Neural progenitor cell (in vitro differentiated cells): ENCODE data around the gene CFAP52. TPM values are rescaled to one million over a fixed set of nuclear protein-coding genes. Genes with fewer than 3 reads are reported as not detected.

Experiments used
- DNase-seq: peaks from one replicate; pipeline ENCODE4 v3.0.0-alpha.2; 2016; ENCODE audit warnings: low spot score
- H2AFZ ChIP-seq: fragments of 200-600 bp; sonication (generic); replicated peaks from 2 replicates; pipeline ENCODE4 v1.6.1; 2016; ENCODE audit warnings: antibody characterized with exemption
- H3F3A ChIP-seq: fragments of 200-600 bp; sonication (generic); 2 replicates; pipeline ENCODE4 v1.6.1; 2016; ENCODE audit warnings: antibody characterized with exemption, low read depth
- H3K27ac ChIP-seq: fragments of 200-600 bp; sonication (generic); 2 replicates; pipeline ENCODE4 v1.5.1; 2016; ENCODE audit warnings: mild to moderate bottlenecking
- H3K27me3 ChIP-seq: fragments of 200-600 bp; sonication (generic); 2 replicates; pipeline ENCODE4 v1.6.1; 2016; ENCODE audit warnings: mild to moderate bottlenecking, moderate library complexity
- H3K36me3 ChIP-seq: fragments of 200-600 bp; sonication (generic); 2 replicates; pipeline ENCODE4 v1.5.1; 2016
- H3K4me1 ChIP-seq: fragments of 200-600 bp; sonication (generic); 2 replicates; pipeline ENCODE4 v1.6.1; 2016; ENCODE audit warnings: mixed run types
- H3K4me2 ChIP-seq: fragments of 200-600 bp; sonication (generic); 2 replicates; pipeline ENCODE4 v1.6.1; 2016
- H3K4me3 ChIP-seq: fragments of 200-600 bp; sonication (generic); 2 replicates; pipeline ENCODE4 v1.5.1; 2016
- H3K79me2 ChIP-seq: fragments of 200-600 bp; sonication (generic); 2 replicates; pipeline ENCODE4 v1.6.1; 2016; ENCODE audit warnings: low read depth
- H3K9ac ChIP-seq: fragments of 200-600 bp; sonication (generic); 2 replicates; pipeline ENCODE4 v1.6.1; 2016
- H3K9me3 ChIP-seq: fragments of 200-600 bp; sonication (generic); 2 replicates; pipeline ENCODE4 v1.5.1; 2016; ENCODE audit warnings: low read depth
- H4K20me1 ChIP-seq: fragments of 200-600 bp; sonication (generic); 2 replicates; pipeline ENCODE4 v1.6.1; 2016; ENCODE audit warnings: low read depth
- H3K27ac Mint-ChIP-seq: 3 replicates; pipeline ENCODE4 v1.8.0; 2021; ENCODE audit warnings: mixed read lengths
- H3K27me3 Mint-ChIP-seq: 2 replicates; pipeline ENCODE4 v1.8.0; 2022; ENCODE audit warnings: low read depth, mild to moderate bottlenecking, inconsistent platforms, moderate library complexity, mixed read lengths; ENCODE audit not compliant: insufficient read depth
- H3K36me3 Mint-ChIP-seq: 3 replicates; pipeline ENCODE4 v1.8.0; 2021; ENCODE audit warnings: mixed read lengths
- H3K4me1 Mint-ChIP-seq: 3 replicates; pipeline ENCODE4 v1.8.0; 2021; ENCODE audit warnings: mixed read lengths
- H3K4me3 Mint-ChIP-seq: 3 replicates; pipeline ENCODE4 v1.8.0; 2021; ENCODE audit warnings: mild to moderate bottlenecking, moderate library complexity, mixed read lengths
- H3K9me3 Mint-ChIP-seq: 3 replicates; pipeline ENCODE4 v1.8.0; 2020; ENCODE audit warnings: mixed read lengths
- EZH2 ChIP-seq: fragments of 200-600 bp; sonication (generic); IDR thresholded peaks from 2 replicates; pipeline ENCODE4 v1.6.1; 2017; ENCODE audit warnings: antibody characterized with exemption, mild to moderate bottlenecking, moderate library complexity
- EZH2phosphoT487 ChIP-seq: fragments of 200-600 bp; sonication (generic); IDR thresholded peaks from 2 replicates; pipeline ENCODE4 v1.6.1; 2017; ENCODE audit warnings: antibody characterized with exemption
- total RNA-seq: library from RNA; depleted of rRNA; stranded (reverse); fragments of >200 nt; gene quantifications from 2 replicates; pipeline ENCODE4 v1.2.3, GENCODE V29; 2015; ENCODE audit warnings: low replicate concordance
- TF ChIP-seq, protein P1 (sequence below): fragments of 200-600 bp; sonication (generic); IDR thresholded peaks from 2 replicates; pipeline ENCODE4 v1.5.1; 2017; ENCODE audit warnings: antibody characterized with exemption, mild to moderate bottlenecking

Gene CFAP52
- total RNA-seq, 1 donor from 2014 or later, result not detected

DNA sequence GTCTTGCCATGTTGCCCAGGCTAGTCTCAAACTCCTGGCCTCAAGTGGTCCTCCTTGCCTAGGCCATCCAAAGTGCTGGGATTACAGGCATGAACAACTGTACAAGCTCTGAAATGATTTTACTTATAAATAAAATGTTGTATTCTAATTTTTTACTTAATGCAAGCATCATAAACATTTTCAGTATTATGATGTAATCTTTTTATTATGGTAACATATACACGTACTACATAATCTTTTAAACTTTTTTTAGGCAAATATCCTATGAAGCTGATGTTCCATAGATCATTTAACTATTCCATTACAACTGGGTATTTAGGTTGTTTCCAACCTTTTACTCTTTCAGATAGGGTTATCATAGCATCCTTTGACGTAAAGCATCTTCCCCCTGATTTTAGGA is 35.1 kb downstream of the CFAP52 start:
- Histone ChIP-seq H3K79me2 (no peaks in the 10 kb centered on the region), H3F3A (no peaks in the 10 kb centered on the region), H3K4me2 (no peak overlapping the region), H4K20me1 (no peaks in the 10 kb centered on the region), H3K4me1 (no peaks in the 10 kb centered on the region), H3K4me3 (no peak overlapping the region), H3K36me3 (no peaks in the 10 kb centered on the region), H3K9ac (no peak overlapping the region), H2AFZ (no peak overlapping the region), H3K27ac (no peak overlapping the region), H3K27me3 (no peaks in the 10 kb centered on the region), H3K9me3 (no peaks in the 10 kb centered on the region)
- DNase-seq, result no peak
- Mint-ChIP-seq H3K36me3 (no peaks in the 10 kb centered on the region), H3K9me3 (no peaks in the 10 kb centered on the region), H3K27ac (no peak overlapping the region), H3K27me3 (peaks cover 4% of the 10 kb centered on the region), H3K4me3 (no peak overlapping the region), H3K4me1 (peaks cover 4% of the 10 kb centered on the region)
- TF ChIP-seq EZH2phosphoT487 (no peak), EZH2 (no peak)
- TF ChIP-seq, protein P1, sequence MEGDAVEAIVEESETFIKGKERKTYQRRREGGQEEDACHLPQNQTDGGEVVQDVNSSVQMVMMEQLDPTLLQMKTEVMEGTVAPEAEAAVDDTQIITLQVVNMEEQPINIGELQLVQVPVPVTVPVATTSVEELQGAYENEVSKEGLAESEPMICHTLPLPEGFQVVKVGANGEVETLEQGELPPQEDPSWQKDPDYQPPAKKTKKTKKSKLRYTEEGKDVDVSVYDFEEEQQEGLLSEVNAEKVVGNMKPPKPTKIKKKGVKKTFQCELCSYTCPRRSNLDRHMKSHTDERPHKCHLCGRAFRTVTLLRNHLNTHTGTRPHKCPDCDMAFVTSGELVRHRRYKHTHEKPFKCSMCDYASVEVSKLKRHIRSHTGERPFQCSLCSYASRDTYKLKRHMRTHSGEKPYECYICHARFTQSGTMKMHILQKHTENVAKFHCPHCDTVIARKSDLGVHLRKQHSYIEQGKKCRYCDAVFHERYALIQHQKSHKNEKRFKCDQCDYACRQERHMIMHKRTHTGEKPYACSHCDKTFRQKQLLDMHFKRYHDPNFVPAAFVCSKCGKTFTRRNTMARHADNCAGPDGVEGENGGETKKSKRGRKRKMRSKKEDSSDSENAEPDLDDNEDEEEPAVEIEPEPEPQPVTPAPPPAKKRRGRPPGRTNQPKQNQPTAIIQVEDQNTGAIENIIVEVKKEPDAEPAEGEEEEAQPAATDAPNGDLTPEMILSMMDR, result no peak

DNA sequence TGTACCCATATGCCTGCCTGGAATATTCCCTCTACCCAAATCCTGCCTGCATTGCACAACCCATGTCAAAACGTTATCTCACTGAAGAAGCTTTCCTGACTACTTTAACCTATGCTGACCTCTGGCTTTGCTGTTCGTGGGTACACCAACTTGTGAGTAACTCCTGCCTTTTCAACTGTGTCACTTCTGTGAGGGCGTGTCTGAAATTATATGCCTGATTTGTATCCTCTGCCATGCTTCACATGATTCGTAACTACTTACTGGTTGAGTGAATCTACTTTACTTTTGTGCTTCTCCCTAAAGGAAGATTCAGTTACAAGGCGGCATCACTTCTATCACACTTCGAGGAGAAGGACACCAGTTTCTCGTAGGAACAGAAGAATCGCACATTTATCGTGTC is 35.6 kb downstream of the CFAP52 start:
- no peak overlapping the region for H2AFZ ChIP-seq
- H3K36me3 Mint-ChIP-seq, result no peaks in the 10 kb centered on the region
- no peak overlapping the region for H3K4me3 Mint-ChIP-seq
- no peaks in the 10 kb centered on the region for H3K9me3 ChIP-seq
- TF ChIP-seq, protein P1, result no peak
- no peak for TF ChIP-seq EZH2phosphoT487
- TF ChIP-seq EZH2, result no peak
- peaks cover 4% of the 10 kb centered on the region for H3K4me1 Mint-ChIP-seq
- no peak overlapping the region for H3K27ac ChIP-seq
- no peak overlapping the region for H3K4me3 ChIP-seq
- no peak overlapping the region for H3K4me2 ChIP-seq
- no peaks in the 10 kb centered on the region for H3K4me1 ChIP-seq
- no peaks in the 10 kb centered on the region for H3F3A ChIP-seq
- H3K36me3 ChIP-seq, result no peaks in the 10 kb centered on the region
- H3K9me3 Mint-ChIP-seq, result no peaks in the 10 kb centered on the region
- no peak overlapping the region for H3K27ac Mint-ChIP-seq
- H4K20me1 ChIP-seq, result no peaks in the 10 kb centered on the region
- DNase-seq, result no peak
- peaks cover 4% of the 10 kb centered on the region for H3K27me3 Mint-ChIP-seq
- no peak overlapping the region for H3K9ac ChIP-seq
- H3K79me2 ChIP-seq, result no peaks in the 10 kb centered on the region
- no peaks in the 10 kb centered on the region for H3K27me3 ChIP-seq

DNA sequence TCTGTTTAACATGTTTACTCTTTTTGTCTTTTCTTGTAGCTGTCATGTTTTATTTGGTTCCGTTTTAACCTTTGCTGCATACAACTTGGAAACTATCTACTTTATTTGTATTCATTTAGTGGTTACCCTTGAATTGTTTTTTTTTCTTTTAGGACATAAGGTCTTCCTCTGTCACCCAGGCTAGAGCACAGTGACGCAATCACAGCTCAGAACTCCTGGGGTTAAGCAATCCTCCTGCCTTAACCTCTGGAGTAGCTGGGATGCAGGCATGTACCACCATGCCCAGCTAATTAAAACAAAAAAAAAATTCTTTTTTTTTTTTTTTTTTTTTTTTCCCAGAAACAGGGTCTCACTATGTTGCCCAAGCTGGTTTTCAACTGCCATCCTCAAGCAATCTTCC is 39.0 kb downstream of the CFAP52 start:
- Mint-ChIP-seq H3K36me3 (no peaks in the 10 kb centered on the region), H3K4me3 (no peak overlapping the region), H3K27me3 (peaks cover 4% of the 10 kb centered on the region), H3K9me3 (no peaks in the 10 kb centered on the region), H3K27ac (no peak overlapping the region), H3K4me1 (peaks cover 4% of the 10 kb centered on the region)
- no peak overlapping the region for H3K4me2 ChIP-seq
- H3K4me3 ChIP-seq, result no peak overlapping the region
- H3K4me1 ChIP-seq, result no peaks in the 10 kb centered on the region
- TF ChIP-seq, protein P1, result no peak
- TF ChIP-seq EZH2, result no peak
- no peak for TF ChIP-seq EZH2phosphoT487
- H2AFZ ChIP-seq, result no peak overlapping the region
- H3K9me3 ChIP-seq, result no peaks in the 10 kb centered on the region
- no peak for DNase-seq
- H3K9ac ChIP-seq, result no peak overlapping the region
- H3K27ac ChIP-seq, result no peak overlapping the region
- no peaks in the 10 kb centered on the region for H3K79me2 ChIP-seq
- no peaks in the 10 kb centered on the region for H4K20me1 ChIP-seq
- H3K27me3 ChIP-seq, result no peaks in the 10 kb centered on the region
- H3F3A ChIP-seq, result no peaks in the 10 kb centered on the region
- no peaks in the 10 kb centered on the region for H3K36me3 ChIP-seq
